Caco-2 (cell line): ENCODE data around the gene DCLRE1C. TPM values are rescaled to one million over a fixed set of nuclear protein-coding genes. Genes with fewer than 3 reads are reported as not detected.

ENCODE experiments used
- BruUV-seq: library from RNA; stranded (reverse); fragments of 400-500 nt; replicated peaks from 2 replicates; lab custom pipeline; 2021; lab: Mats Ljungman, UMichigan
- CTCF ChIA-PET: fragments of 300-600 bp; sonication (Branson Sonifier 250); formaldehyde crosslinking; loops from one replicate; lab custom pipeline; 2022; ENCODE audit warnings: antibody characterized with exemption; lab: Charles Lee
- POLR2A ChIA-PET: fragments of 300-600 bp; sonication (Branson Sonifier 250); formaldehyde crosslinking; loops from one replicate; lab custom pipeline; 2022; ENCODE audit warnings: antibody characterized with exemption; lab: Charles Lee
- DNase-seq, 2 experiments: peaks; one replicate each; pipeline versions ENCODE4 v3.0.0 to v3.0.0-alpha.2; 2020 to 2022
- H3K27me3 ChIP-seq: replicated peaks from 2 replicates; pipeline ENCODE4 v1.6.0; 2011; ENCODE audit warnings: low read length; ENCODE audit not compliant: control insufficient read depth, insufficient read depth
- H3K36me3 ChIP-seq: 2 replicates; pipeline ENCODE4 v1.5.1; 2011; ENCODE audit warnings: low read length; ENCODE audit not compliant: control insufficient read depth, insufficient read depth
- H3K4me1 ChIP-seq: fragments of 250-450 bp; sonication (Bioruptor Pico); 2 replicates; pipeline ENCODE4 v1.5.1; 2020; ENCODE audit warnings: mild to moderate bottlenecking
- H3K4me3 ChIP-seq: 2 replicates; pipeline ENCODE4 v1.5.1; 2011; ENCODE audit warnings: low read depth, mild to moderate bottlenecking, control low read depth, low read length
- H3K9me3 ChIP-seq: fragments of 250-450 bp; sonication (Bioruptor Pico); 2 replicates; pipeline ENCODE4 v1.5.1; 2020; ENCODE audit warnings: mild to moderate bottlenecking, moderate library complexity
- H3K27ac Mint-ChIP-seq: one replicate; pipeline ENCODE4 v1.8.0; 2022; ENCODE audit warnings: mixed read lengths; ENCODE audit not compliant: unreplicated experiment
- H3K27me3 Mint-ChIP-seq: one replicate; pipeline ENCODE4 v1.8.0; 2022; ENCODE audit warnings: mixed read lengths; ENCODE audit not compliant: insufficient read depth, unreplicated experiment
- H3K36me3 Mint-ChIP-seq: one replicate; pipeline ENCODE4 v1.8.0; 2022; ENCODE audit warnings: mild to moderate bottlenecking, mixed read lengths; ENCODE audit not compliant: insufficient read depth, unreplicated experiment
- H3K4me1 Mint-ChIP-seq: one replicate; pipeline ENCODE4 v1.8.0; 2022; ENCODE audit warnings: low read depth, mixed read lengths; ENCODE audit not compliant: unreplicated experiment
- H3K4me3 Mint-ChIP-seq: one replicate; pipeline ENCODE4 v1.8.0; 2022; ENCODE audit warnings: mild to moderate bottlenecking, moderate library complexity, mixed read lengths; ENCODE audit not compliant: unreplicated experiment
- H3K9me3 Mint-ChIP-seq: one replicate; pipeline ENCODE4 v1.8.0; 2022; ENCODE audit warnings: mixed read lengths; ENCODE audit not compliant: unreplicated experiment
- intact Hi-C: fragments of 100-400 bp; cut with micrococcal nuclease; formaldehyde crosslinking; loops from one replicate; pipeline ENCODE4 v1.10.0; 2022; ENCODE audit not compliant: unreplicated experiment
- total RNA-seq: library from RNA; stranded (reverse); gene quantifications from 2 replicates; pipeline ENCODE4 v1.2.3, GENCODE V29; 2022
- TF ChIP-seq, protein P1 (sequence below), 2 experiments: fragments of 200-600 bp in 1 of 2; IDR thresholded peaks; 1 replicate in 1 of 2; 2 replicates in 1 of 2; pipeline versions ENCODE4 v1.5.1 to v1.8.0; 2011 to 2022; ENCODE audit warnings: antibody characterized with exemption in 1 of 2, control low read depth in 1 of 2, inconsistent platforms in 1 of 2, low read depth in 1 of 2, low read length in 1 of 2, mild to moderate bottlenecking in 1 of 2, moderate library complexity in 1 of 2; ENCODE audit not compliant: insufficient read depth in 1 of 2, severe bottlenecking in 1 of 2, unreplicated experiment in 1 of 2

The DCLRE1C gene
- total RNA-seq, 1 experiment from 2014 or later, result 23.7 TPM

DNA sequence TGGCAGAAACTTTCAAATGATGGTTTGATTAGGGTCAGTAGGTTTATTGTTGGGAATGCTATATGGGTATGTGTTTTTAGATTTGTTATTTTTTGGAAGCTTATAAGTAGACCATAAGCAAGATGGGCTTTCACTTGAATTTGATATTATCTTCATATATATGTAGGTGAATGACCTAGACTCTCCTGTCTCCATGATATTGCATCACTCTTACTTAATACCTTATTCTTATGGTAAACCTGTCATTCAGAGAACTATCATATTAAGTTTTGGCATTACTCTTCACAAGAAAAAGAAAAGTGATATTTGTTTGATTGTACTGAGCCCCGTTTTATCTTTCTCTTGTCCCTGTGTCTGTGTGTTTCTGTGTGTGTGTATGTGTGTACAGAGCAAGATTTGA is 98.4 kb downstream of the DCLRE1C start:
- POLR2A ChIA-PET, result no interaction called here
- peaks cover 1% of the 10 kb centered on the region; the same call in 1 of the 2 replicates for H3K36me3 ChIP-seq
- peaks cover 51% of the 10 kb centered on the region for H3K36me3 Mint-ChIP-seq

DNA sequence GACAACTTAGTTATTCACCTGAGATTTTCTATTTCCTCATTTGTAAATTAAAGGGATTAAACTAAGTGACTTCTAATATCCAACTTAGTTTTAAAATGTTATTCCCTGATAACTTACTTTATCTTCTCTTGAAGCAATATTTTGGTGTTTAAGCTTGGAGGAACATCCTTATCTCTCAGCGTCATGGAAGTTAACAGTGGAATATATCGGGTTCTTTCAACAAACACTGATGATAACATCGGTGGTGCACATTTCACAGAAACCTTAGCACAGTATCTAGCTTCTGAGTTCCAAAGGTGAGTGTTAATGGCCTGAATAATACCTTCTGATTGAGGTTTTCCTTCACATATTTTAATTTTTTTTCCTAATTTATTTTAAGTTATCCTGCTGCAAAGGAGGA is 101.7 kb downstream of the DCLRE1C start:
- DNase-seq, result no peak
- POLR2A ChIA-PET, result no interaction called here
- no peaks in the 10 kb centered on the region for H3K9me3 ChIP-seq
- no peaks in the 10 kb centered on the region for H3K9me3 Mint-ChIP-seq
- no peaks in the 10 kb centered on the region for H3K4me1 ChIP-seq
- TF ChIP-seq, protein P1, sequence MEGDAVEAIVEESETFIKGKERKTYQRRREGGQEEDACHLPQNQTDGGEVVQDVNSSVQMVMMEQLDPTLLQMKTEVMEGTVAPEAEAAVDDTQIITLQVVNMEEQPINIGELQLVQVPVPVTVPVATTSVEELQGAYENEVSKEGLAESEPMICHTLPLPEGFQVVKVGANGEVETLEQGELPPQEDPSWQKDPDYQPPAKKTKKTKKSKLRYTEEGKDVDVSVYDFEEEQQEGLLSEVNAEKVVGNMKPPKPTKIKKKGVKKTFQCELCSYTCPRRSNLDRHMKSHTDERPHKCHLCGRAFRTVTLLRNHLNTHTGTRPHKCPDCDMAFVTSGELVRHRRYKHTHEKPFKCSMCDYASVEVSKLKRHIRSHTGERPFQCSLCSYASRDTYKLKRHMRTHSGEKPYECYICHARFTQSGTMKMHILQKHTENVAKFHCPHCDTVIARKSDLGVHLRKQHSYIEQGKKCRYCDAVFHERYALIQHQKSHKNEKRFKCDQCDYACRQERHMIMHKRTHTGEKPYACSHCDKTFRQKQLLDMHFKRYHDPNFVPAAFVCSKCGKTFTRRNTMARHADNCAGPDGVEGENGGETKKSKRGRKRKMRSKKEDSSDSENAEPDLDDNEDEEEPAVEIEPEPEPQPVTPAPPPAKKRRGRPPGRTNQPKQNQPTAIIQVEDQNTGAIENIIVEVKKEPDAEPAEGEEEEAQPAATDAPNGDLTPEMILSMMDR (IDR thresholded peaks at IDR 0.05; ENCODE audit: insufficient read depth in 1 of 2, low read depth in 1 of 2, low read length in 1 of 2, severe bottlenecking in 1 of 2, unreplicated experiment in 1 of 2), result no peak
- no peak overlapping the region for H3K4me3 ChIP-seq
- no TSS peak for BruUV-seq
- no peak overlapping the region for H3K4me3 Mint-ChIP-seq
- H3K27me3 ChIP-seq, result no peaks in the 10 kb centered on the region
- peaks cover 54% of the 10 kb centered on the region for H3K36me3 Mint-ChIP-seq
- CTCF ChIA-PET, result interaction anchor here (1.1 kb wide), 1 partner anchor 10 kb away, joined by 3 read pairs; no protein-coding TSS in a partner anchor
- H3K36me3 ChIP-seq, result peaks cover 1% of the 10 kb centered on the region; the same call in 1 of the 2 replicates
- H3K4me1 Mint-ChIP-seq, result no peaks in the 10 kb centered on the region
- no peaks in the 10 kb centered on the region for H3K27me3 Mint-ChIP-seq
- no peak overlapping the region for H3K27ac Mint-ChIP-seq
- intact Hi-C loops, result no loop called here

More for the DNA sequence above, 98.4 kb downstream of the DCLRE1C start:
- CTCF ChIA-PET, result no interaction called here
- H3K9me3 ChIP-seq, result no peaks in the 10 kb centered on the region
- no TSS peak for BruUV-seq
- no peak overlapping the region for H3K4me3 ChIP-seq
- H3K4me1 ChIP-seq, result 0 out of 2 replicates have a peak, but pooled peaks cover 4% of the 10 kb centered on the region
- Mint-ChIP-seq H3K4me1 (peaks cover 5% of the 10 kb centered on the region), H3K27me3 (no peaks in the 10 kb centered on the region), H3K4me3 (no peak overlapping the region), H3K27ac (no peak overlapping the region), H3K9me3 (no peaks in the 10 kb centered on the region)
- DNase-seq, result no peak
- H3K27me3 ChIP-seq, result no peaks in the 10 kb centered on the region
- TF ChIP-seq, protein P1 (IDR thresholded peaks at IDR 0.05; ENCODE audit: insufficient read depth in 1 of 2, low read depth in 1 of 2, low read length in 1 of 2, severe bottlenecking in 1 of 2, unreplicated experiment in 1 of 2), result no peak
- intact Hi-C loops, result no loop called here

Other genes with a start within 250 kb of the DCLRE1C start
- 206 and 209 TPM in 2 replicates for gene FAM107B, start 179.2 kb downstream of the DCLRE1C start, total RNA-seq
- 3.4 and 3.9 TPM in 2 replicates for gene CDNF, start 116.1 kb downstream of the DCLRE1C start, total RNA-seq
- 36.9 and 39.3 TPM in 2 replicates for gene HSPA14, start 115.8 kb downstream of the DCLRE1C start, total RNA-seq
- 30.0 and 32.8 TPM in 2 replicates for gene MSANTD7, start 115.8 kb downstream of the DCLRE1C start, total RNA-seq
- 58.3 and 60.4 TPM in 2 replicates for gene SUV39H2, start 75.2 kb downstream of the DCLRE1C start, total RNA-seq
- gene MEIG1, start 5.3 kb upstream of the DCLRE1C start, total RNA-seq, result not detected in 2 replicates
- not detected in 2 replicates for gene OLAH, start 89.8 kb upstream of the DCLRE1C start, total RNA-seq
- 9.7 and 13.9 TPM in 2 replicates for gene ACBD7, start 134.7 kb upstream of the DCLRE1C start, total RNA-seq
- gene RPP38, start 143.3 kb upstream of the DCLRE1C start, total RNA-seq, result 40.1 and 40.7 TPM in 2 replicates
- 28.1 and 30.1 TPM in 2 replicates for gene NMT2, start 214.6 kb upstream of the DCLRE1C start, total RNA-seq